Measurements from ENCODE around the gene SGCE. TPM values are rescaled to one million over a fixed set of nuclear protein-coding genes. Genes with fewer than 3 reads are reported as not detected.

The SGCE gene
- total RNA-seq, 1 experiment from 2014 or later: 30.4 TPM

- no peaks in the 10 kb centered on the region for H3K36me3 ChIP-seq (ENCODE audit: low read depth, low read length)
- intact Hi-C loops (cut with micrococcal nuclease): no loop called here
- no peak overlapping the region for H3K27ac ChIP-seq (ENCODE audit: low read length)
- ATAC-seq (no peak), DNase-seq (no peak)
- no peak overlapping the region for H3K4me3 ChIP-seq (ENCODE audit: low read length)
- H3K79me2 ChIP-seq (ENCODE audit: low read length): peaks cover 42% of the 10 kb centered on the region
- TF ChIP-seq CTCF (conservative IDR thresholded peaks at IDR 0.05; ENCODE audit: low read depth, low read length) (no peak), EZH2phosphoT487 (IDR thresholded peaks at IDR 0.05; ENCODE audit: borderline replicate concordance, low read length) (no peak), EZH2 (IDR thresholded peaks at IDR 0.05; ENCODE audit: low read length, unreplicated experiment) (no peak)
- H3K4me1 ChIP-seq (ENCODE audit: insufficient read depth, low read length): peaks cover 5% of the 10 kb centered on the region; the same call in 1 of the 2 replicates
- H3K9me2 ChIP-seq (replicated peaks; ENCODE audit: low read length): no peaks in the 10 kb centered on the region
- H3K4me2 ChIP-seq (ENCODE audit: low read length): no peak overlapping the region
- H2AFZ ChIP-seq (ENCODE audit: low read length): no peak overlapping the region
- H3F3A ChIP-seq (ENCODE audit: low read length, unreplicated experiment): no peaks in the 10 kb centered on the region
- H3K9ac ChIP-seq (ENCODE audit: low read length): no peak overlapping the region
- ChIA-PET CTCF (no interaction called here), POLR2A (ENCODE audit: unreplicated experiment) (no interaction called here)
- no TSS peak for BruUV-seq (replicated peaks)
- no peaks in the 10 kb centered on the region for H4K20me1 ChIP-seq (ENCODE audit: low read length)
- no peaks in the 10 kb centered on the region for H3K9me3 ChIP-seq (ENCODE audit: low read length)
- no peaks in the 10 kb centered on the region for H3K27me3 ChIP-seq (ENCODE audit: low read length)
Measured at GRCh38 chr7:94662548-94662947, 6.6 kb upstream of the SGCE start.

- Histone ChIP-seq H3K9me2 (replicated peaks; ENCODE audit: low read length) (no peaks in the 10 kb centered on the region), H3K79me2 (ENCODE audit: low read length) (peaks cover 50% of the 10 kb centered on the region), H3K9me3 (ENCODE audit: low read length) (no peaks in the 10 kb centered on the region), H3K36me3 (ENCODE audit: low read depth, low read length) (no peaks in the 10 kb centered on the region), H3F3A (ENCODE audit: low read length, unreplicated experiment) (no peaks in the 10 kb centered on the region), H3K4me2 (ENCODE audit: low read length) (no peak overlapping the region), H2AFZ (ENCODE audit: low read length) (no peak overlapping the region), H3K4me3 (ENCODE audit: low read length) (no peak overlapping the region), H3K27ac (ENCODE audit: low read length) (no peak overlapping the region), H3K9ac (ENCODE audit: low read length) (no peak overlapping the region), H3K4me1 (ENCODE audit: insufficient read depth, low read length) (peaks cover 5% of the 10 kb centered on the region; the same call in 1 of the 2 replicates), H4K20me1 (ENCODE audit: low read length) (no peaks in the 10 kb centered on the region), H3K27me3 (ENCODE audit: low read length) (no peaks in the 10 kb centered on the region)
- no TSS peak for BruUV-seq (replicated peaks)
- ChIA-PET CTCF (interaction anchor here (0.6 kb wide), 1 partner anchor 1031 kb away, joined by 4 read pairs; no protein-coding TSS in a partner anchor), POLR2A (ENCODE audit: unreplicated experiment) (interaction anchor here (0.7 kb wide), 1 partner anchor 42 kb away, joined by 6 read pairs; no protein-coding TSS in a partner anchor)
- intact Hi-C loops (cut with micrococcal nuclease): no loop called here
- DNase-seq (no peak), ATAC-seq (no peak)
- TF ChIP-seq EZH2 (IDR thresholded peaks at IDR 0.05; ENCODE audit: low read length, unreplicated experiment) (no peak), EZH2phosphoT487 (IDR thresholded peaks at IDR 0.05; ENCODE audit: borderline replicate concordance, low read length) (no peak), CTCF (conservative IDR thresholded peaks at IDR 0.05; ENCODE audit: low read depth, low read length) (no peak)
Measured at GRCh38 chr7:94660006-94660405, 4.1 kb upstream of the SGCE start.

- H3K27ac ChIP-seq (ENCODE audit: low read length): no peak overlapping the region
Measured at GRCh38 chr7:94658826-94659225, 2.9 kb upstream of the SGCE start.

More at GRCh38 chr7:94658826-94659225, 2.9 kb upstream of the SGCE start:
- no peaks in the 10 kb centered on the region for H4K20me1 ChIP-seq (ENCODE audit: low read length)
- ChIA-PET POLR2A (ENCODE audit: unreplicated experiment) (interaction anchor here (0.5 to 1.4 kb wide), 9 partner anchors 30 to 770 kb away, joined by 3 to 17 read pairs (median 5); no protein-coding TSS in a partner anchor), CTCF (interaction anchor here (0.6 to 0.8 kb wide), 3 partner anchors 192 to 255 kb away, joined by 3 to 13 read pairs (median 3); no protein-coding TSS in a partner anchor)
- intact Hi-C loops (cut with micrococcal nuclease): loop anchor here (1.0 to 10.0 kb wide), 3 partner anchors 38 to 446 kb away; no protein-coding TSS in a partner anchor
- H2AFZ ChIP-seq (ENCODE audit: low read length): peak overlapping the region; percentile 58
- ATAC-seq: no peak
- no peaks in the 10 kb centered on the region for H3K9me3 ChIP-seq (ENCODE audit: low read length)
- H3K36me3 ChIP-seq (ENCODE audit: low read depth, low read length): no peaks in the 10 kb centered on the region
- peak overlapping the region; percentile 63 for H3K4me3 ChIP-seq (ENCODE audit: low read length)
- peaks cover 61% of the 10 kb centered on the region for H3K79me2 ChIP-seq (ENCODE audit: low read length)
- peak overlapping the region; percentile 50 for H3K9ac ChIP-seq (ENCODE audit: low read length)
- TF ChIP-seq EZH2 (IDR thresholded peaks at IDR 0.05; ENCODE audit: low read length, unreplicated experiment): no peak
- TF ChIP-seq CTCF (conservative IDR thresholded peaks at IDR 0.05; ENCODE audit: low read depth, low read length): no peak
- no peak for TF ChIP-seq EZH2phosphoT487 (IDR thresholded peaks at IDR 0.05; ENCODE audit: borderline replicate concordance, low read length)
- no TSS peak for BruUV-seq (replicated peaks)
- no peaks in the 10 kb centered on the region for H3K27me3 ChIP-seq (ENCODE audit: low read length)
- no peaks in the 10 kb centered on the region for H3K9me2 ChIP-seq (replicated peaks; ENCODE audit: low read length)
- H3K4me1 ChIP-seq (ENCODE audit: insufficient read depth, low read length): peaks cover 11% of the 10 kb centered on the region
- H3K4me2 ChIP-seq (ENCODE audit: low read length): peak overlapping the region; percentile 89
- DNase-seq: no peak
- no peaks in the 10 kb centered on the region for H3F3A ChIP-seq (ENCODE audit: low read length, unreplicated experiment)
